ENCODE data around the gene MEIS2. TPM values are rescaled to one million over a fixed set of nuclear protein-coding genes. Genes with fewer than 3 reads are reported as not detected.

The MEIS2 gene
- total RNA-seq, 1 donor from 2014 or later = 13.0 TPM

DNA sequence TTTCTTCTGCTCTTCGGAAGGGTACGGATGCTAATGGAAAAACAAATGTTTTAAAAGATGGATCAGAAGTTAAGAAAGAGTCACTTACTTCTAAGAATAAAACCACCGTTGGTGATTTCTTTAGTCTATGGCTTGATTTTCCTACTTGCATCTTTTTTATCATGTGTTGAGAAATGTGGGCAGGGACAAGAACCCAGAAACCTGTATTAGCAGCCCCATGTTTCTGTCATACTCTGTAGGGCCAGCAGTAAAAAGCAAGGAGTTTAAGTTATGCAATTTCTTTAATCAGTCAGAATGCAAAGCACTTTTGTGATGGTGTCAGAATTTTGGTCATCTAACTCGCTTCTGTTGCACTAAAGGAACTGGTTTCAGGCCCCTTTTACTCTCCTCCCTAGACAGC is 150.0 kb downstream of the MEIS2 start:
- no peaks in the 10 kb centered on the region for H3K27me3 Mint-ChIP-seq (ENCODE audit: unreplicated experiment)
- H3K27ac Mint-ChIP-seq (ENCODE audit: unreplicated experiment) = no peak overlapping the region
- no peak overlapping the region for H3K4me3 Mint-ChIP-seq (ENCODE audit: unreplicated experiment)
- H3K9me3 Mint-ChIP-seq (ENCODE audit: unreplicated experiment) = no peaks in the 10 kb centered on the region
- TF ChIP-seq, protein P1, sequence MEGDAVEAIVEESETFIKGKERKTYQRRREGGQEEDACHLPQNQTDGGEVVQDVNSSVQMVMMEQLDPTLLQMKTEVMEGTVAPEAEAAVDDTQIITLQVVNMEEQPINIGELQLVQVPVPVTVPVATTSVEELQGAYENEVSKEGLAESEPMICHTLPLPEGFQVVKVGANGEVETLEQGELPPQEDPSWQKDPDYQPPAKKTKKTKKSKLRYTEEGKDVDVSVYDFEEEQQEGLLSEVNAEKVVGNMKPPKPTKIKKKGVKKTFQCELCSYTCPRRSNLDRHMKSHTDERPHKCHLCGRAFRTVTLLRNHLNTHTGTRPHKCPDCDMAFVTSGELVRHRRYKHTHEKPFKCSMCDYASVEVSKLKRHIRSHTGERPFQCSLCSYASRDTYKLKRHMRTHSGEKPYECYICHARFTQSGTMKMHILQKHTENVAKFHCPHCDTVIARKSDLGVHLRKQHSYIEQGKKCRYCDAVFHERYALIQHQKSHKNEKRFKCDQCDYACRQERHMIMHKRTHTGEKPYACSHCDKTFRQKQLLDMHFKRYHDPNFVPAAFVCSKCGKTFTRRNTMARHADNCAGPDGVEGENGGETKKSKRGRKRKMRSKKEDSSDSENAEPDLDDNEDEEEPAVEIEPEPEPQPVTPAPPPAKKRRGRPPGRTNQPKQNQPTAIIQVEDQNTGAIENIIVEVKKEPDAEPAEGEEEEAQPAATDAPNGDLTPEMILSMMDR (IDR thresholded peaks at IDR 0.05; ENCODE audit: unreplicated experiment) = no peak
- H3K36me3 Mint-ChIP-seq (ENCODE audit: low read depth, unreplicated experiment) = no peaks in the 10 kb centered on the region
- DNase-seq (ENCODE audit: low spot score) = no peak
- H3K4me1 Mint-ChIP-seq (ENCODE audit: unreplicated experiment) = no peaks in the 10 kb centered on the region

DNA sequence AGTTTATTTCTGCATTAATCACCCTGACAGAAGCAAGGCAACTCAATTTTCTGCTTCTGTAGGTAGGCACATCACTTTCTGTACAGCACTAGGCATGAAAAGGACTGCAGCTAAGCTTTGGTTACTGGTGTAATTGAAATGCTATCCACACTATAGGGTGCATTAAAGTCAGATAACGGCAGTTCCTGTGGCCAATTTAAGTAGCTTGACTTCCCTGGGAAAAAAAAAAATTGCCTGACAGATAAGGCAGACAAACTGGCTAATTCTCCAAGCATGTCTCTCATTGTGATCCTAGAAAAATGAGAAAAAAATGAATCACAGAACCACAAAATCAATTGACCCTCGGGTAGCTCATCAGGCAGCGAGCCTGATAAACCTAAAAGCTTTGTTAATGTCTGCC is 151.4 kb downstream of the MEIS2 start:
- H3K27ac Mint-ChIP-seq (ENCODE audit: unreplicated experiment) = no peak overlapping the region
- DNase-seq (ENCODE audit: low spot score) = no peak
- no peaks in the 10 kb centered on the region for H3K36me3 Mint-ChIP-seq (ENCODE audit: low read depth, unreplicated experiment)
- TF ChIP-seq, protein P1 (IDR thresholded peaks at IDR 0.05; ENCODE audit: unreplicated experiment) = no peak
- no peaks in the 10 kb centered on the region for H3K9me3 Mint-ChIP-seq (ENCODE audit: unreplicated experiment)
- H3K27me3 Mint-ChIP-seq (ENCODE audit: unreplicated experiment) = peaks cover 1% of the 10 kb centered on the region
- no peak overlapping the region for H3K4me3 Mint-ChIP-seq (ENCODE audit: unreplicated experiment)
- H3K4me1 Mint-ChIP-seq (ENCODE audit: unreplicated experiment) = peaks cover 9% of the 10 kb centered on the region

DNA sequence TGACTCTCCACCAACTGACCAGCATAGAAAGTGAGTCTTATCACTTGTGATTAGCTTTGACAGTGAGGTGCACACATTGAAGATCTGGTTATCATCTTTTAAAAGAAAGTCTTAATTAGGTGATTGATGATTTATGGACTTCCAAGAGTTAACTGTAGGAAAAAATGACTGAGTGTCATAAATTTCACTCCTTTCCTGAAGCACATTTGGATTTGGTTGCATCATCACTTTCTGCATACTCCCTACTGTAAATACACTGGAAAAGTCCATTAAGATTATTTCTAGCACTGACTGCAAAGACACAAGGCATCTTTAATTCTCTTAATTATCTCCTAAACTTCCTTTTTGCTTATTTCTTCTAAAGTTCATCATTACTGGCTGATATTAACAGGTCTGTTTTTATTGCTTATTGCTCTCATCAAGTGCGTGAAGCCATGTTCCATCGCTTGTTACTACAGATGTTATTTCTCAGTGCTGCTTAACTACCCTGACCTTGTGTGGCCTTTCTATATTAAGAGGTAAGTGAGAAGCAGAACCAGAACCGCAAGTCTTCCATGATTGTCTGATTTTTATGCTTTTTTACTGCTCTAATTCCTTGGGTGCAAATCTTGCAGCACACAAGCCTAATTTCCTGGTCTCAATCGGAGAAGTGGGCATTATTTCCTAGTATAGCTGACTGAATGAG is 153.2 kb downstream of the MEIS2 start:
- Mint-ChIP-seq H3K4me3 (ENCODE audit: unreplicated experiment) (no peak overlapping the region), H3K36me3 (ENCODE audit: low read depth, unreplicated experiment) (no peaks in the 10 kb centered on the region), H3K9me3 (ENCODE audit: unreplicated experiment) (no peaks in the 10 kb centered on the region), H3K27me3 (ENCODE audit: unreplicated experiment) (peaks cover 1% of the 10 kb centered on the region), H3K4me1 (ENCODE audit: unreplicated experiment) (peaks cover 20% of the 10 kb centered on the region), H3K27ac (ENCODE audit: unreplicated experiment) (no peak overlapping the region)
- TF ChIP-seq, protein P1 (IDR thresholded peaks at IDR 0.05; ENCODE audit: unreplicated experiment) = no peak
- DNase-seq (ENCODE audit: low spot score) = no peak

DNA sequence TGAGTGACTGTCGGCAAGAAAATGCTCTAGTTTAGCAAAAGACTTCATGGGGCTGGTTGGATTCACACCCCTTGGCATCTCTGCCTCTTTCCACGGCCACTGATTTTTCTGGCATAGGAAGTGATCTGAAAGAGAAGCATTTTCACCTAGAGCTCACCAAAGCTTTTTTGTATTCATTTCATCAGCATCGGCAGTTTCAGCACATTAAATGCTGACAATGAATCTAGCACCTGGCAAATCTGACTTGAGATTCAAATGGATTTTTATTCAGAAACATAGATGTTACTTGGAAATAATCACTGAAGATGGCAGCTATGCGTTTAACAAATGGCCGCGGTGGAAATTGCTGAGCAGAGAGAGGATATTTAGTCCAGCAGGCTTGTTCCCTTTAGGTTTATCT is 155.9 kb downstream of the MEIS2 start:
- TF ChIP-seq, protein P1 (IDR thresholded peaks at IDR 0.05; ENCODE audit: unreplicated experiment) = no peak
- peaks cover 26% of the 10 kb centered on the region for H3K4me1 Mint-ChIP-seq (ENCODE audit: unreplicated experiment)
- H3K9me3 Mint-ChIP-seq (ENCODE audit: unreplicated experiment) = no peaks in the 10 kb centered on the region
- no peaks in the 10 kb centered on the region for H3K36me3 Mint-ChIP-seq (ENCODE audit: low read depth, unreplicated experiment)
- H3K4me3 Mint-ChIP-seq (ENCODE audit: unreplicated experiment) = no peak overlapping the region
- no peak overlapping the region for H3K27ac Mint-ChIP-seq (ENCODE audit: unreplicated experiment)
- no peak for DNase-seq (ENCODE audit: low spot score)
- peaks cover 1% of the 10 kb centered on the region for H3K27me3 Mint-ChIP-seq (ENCODE audit: unreplicated experiment)

DNA sequence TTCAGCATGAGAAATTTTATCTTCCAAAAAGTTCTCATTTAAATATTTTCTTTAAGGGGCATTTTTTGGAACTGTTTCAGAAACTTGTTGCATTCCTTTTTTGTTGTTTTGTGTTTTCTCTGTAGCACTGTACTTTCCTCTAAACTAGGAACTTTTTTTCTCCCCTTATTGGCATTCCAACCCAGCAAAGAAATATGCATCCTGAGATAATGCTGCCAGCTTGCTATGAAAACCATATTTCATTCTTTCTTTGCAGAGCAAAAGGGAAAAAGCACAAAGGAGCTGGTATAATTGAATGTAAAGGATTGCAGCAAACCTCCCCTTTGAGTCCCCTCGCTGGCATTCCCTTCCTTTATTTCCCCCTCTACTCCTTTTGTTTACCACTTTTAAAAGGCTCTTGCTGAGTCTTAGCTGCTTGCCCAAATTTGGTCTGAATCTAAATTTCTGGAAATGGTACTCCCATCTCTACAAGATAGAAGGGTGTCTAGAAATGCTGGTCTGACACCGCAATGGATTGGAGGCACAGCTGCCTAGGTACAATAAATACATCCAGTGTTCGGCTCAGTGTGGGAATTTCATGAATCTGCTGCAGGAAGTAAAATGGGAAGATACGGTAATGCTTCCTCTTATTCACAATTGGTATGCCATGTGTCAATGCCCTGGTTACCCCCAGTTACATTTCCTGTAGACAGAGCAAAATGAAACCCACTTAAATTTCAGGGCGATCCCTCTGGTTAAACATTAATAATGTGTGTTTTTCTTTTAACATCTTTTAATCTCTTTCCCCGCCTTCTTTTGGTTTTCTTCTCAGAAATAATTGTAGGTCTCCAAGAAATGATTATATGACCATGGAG is 156.6 kb downstream of the MEIS2 start:
- Mint-ChIP-seq H3K27ac (ENCODE audit: unreplicated experiment) (no peak overlapping the region), H3K36me3 (ENCODE audit: low read depth, unreplicated experiment) (no peaks in the 10 kb centered on the region), H3K9me3 (ENCODE audit: unreplicated experiment) (no peaks in the 10 kb centered on the region), H3K27me3 (ENCODE audit: unreplicated experiment) (peaks cover 1% of the 10 kb centered on the region), H3K4me1 (ENCODE audit: unreplicated experiment) (peaks cover 26% of the 10 kb centered on the region), H3K4me3 (ENCODE audit: unreplicated experiment) (no peak overlapping the region)
- TF ChIP-seq, protein P1 (IDR thresholded peaks at IDR 0.05; ENCODE audit: unreplicated experiment) = no peak
- DNase-seq (ENCODE audit: low spot score) = no peak
